Stimulated activated CD4-positive, alpha-beta T cell treated with anti-CD3 and anti-CD28 coated beads, Interleukin-2, amount 100 ng/mL, for 4 hours (primary cell): ENCODE measurements around the gene GPRC5B.

Source experiments
- DNase-seq: peaks from one replicate; pipeline ENCODE4 v3.0.0-alpha.2; 2020; ENCODE audit warnings: low read depth

GPRC5B gene

DNA sequence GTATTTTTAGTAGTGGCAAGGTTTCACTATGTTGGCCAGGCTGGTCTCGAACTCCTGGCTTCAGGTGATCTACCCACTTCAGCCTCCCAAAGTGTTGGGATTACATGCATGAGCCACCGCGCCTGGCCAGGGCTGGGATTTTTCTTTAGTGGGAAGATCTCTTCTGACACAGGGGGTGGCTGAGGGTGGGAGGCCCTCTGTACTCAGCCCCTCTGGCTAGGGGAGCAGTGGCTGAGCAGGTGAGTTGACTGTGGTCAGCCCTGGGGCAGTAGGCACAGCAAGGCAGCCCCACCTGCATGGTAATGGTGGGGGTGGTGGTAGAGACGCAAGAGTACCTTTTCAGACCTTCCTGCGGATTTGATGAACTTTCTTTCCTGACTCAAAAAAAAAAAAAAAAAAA, 12.3 kb upstream of the GPRC5B start:
- no peak for DNase-seq

DNA sequence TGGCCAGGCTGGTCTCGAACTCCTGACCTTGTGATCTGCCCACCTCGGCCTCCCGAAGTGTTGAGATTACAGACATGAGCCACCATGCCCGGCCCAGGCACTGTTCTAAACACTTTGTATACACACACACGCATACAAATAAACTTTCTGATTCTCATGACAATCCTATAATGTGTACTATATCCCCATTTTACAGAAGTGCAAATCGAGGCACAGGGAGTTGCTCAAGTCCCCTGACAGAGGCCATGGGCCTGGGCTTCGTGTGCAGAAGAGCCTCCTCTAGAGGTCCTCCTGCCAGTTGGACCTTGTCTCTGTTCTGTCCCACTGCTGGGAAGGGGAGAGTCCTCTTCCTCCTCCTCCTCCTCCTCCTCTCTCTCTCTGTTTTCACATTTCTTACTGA, 9.9 kb upstream of the GPRC5B start:
- DNase-seq = no peak

DNA sequence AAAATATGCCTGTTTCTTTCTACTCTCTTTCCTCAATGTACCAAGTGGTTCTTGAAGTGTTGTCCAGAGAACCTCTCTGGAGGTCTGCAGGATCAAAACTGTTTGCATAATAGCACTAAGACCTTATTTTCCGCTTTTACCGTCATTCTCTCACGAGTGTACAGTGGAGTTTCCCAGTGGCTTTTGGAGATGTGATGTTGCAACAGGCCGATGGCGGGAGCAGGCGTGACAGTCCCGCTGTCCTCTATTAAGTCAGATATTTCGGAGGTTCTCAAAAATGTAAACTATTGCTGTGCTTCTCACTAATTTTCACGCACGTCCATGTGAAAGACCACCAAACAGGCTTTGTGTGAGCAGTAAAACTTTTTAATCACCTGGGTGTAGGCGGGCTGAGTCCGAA, 8.3 kb upstream of the GPRC5B start:
- DNase-seq = no peak

DNA sequence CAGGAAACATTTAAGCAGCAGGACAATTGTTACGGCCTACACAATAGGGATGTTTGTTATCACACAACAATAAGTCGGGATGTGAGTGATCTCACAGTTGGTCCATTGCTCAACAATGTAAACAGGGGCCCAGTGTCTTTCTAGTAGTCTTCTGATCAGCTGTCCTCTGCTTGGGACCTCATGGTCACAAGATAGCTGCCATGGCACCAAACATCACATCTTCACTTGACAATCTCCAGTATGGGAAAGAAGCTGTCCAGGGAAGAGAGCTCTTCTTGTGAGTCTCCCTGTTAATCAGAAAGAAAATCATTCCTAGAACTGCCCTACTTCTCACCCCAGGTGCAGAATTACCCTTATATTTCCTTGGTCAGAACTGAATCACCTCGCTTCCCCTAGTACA, 6.3 kb upstream of the GPRC5B start:
- no peak for DNase-seq

DNA sequence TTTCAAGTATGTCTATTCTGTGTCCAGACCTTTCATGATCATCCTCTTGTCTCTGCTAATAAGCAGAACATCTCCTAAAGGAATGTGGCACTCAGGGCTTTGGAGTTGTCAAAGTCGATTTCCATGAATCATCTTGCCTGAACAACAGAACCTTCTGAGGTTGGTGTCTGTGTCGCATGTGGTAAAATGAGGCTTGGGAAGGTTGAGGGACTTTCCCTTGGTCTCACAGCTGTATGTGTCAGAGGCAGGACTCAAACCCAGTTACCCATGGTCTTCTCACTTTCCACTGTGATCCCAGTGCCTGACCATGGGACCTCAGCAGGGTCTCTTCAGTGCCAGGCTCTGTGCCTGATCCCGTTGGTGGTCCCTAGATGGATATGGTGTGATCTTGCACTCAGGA, 4.2 kb upstream of the GPRC5B start:
- no peak for DNase-seq

DNA sequence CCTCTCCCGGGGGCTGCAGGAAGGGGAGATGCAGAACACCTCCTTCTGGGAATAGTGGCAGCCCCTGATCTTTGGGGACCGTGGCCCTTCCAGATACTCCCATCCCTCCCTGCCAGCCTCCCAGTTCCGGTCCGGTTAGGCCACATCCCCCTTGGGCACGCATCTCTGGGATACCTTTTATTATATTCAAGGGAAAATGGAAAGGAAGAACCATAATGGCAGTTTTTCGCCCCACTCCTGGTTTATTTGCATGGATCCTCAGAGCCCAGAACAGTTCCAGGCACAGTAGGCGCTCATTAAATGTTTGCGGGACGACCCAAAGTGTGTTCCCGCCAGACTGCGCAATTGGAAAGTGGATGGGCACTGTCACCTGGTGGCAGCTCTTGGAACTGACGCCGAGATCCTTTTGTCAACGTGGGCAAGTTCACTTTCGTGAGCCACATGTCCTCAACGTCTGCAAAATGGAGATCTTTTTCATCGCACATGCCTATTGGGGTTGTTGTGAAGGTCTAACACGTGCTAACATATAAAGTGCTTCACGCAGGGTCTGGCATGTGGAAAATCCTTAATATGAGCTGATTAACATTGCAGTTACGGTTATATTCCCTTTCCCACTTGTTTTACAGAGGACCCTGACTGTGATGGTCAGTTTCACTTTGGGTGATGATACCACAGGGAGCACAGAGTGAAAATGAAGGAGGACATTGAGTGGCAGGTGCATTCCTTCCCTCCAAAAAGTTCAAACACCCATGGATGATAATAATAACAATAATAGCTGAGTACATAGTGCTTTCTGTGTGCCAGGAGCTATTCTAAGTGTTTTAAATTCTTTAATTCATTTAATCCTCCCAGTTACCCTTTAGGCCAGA, 1.7 kb upstream of the GPRC5B start:
- peak; percentile 71 for DNase-seq

DNA sequence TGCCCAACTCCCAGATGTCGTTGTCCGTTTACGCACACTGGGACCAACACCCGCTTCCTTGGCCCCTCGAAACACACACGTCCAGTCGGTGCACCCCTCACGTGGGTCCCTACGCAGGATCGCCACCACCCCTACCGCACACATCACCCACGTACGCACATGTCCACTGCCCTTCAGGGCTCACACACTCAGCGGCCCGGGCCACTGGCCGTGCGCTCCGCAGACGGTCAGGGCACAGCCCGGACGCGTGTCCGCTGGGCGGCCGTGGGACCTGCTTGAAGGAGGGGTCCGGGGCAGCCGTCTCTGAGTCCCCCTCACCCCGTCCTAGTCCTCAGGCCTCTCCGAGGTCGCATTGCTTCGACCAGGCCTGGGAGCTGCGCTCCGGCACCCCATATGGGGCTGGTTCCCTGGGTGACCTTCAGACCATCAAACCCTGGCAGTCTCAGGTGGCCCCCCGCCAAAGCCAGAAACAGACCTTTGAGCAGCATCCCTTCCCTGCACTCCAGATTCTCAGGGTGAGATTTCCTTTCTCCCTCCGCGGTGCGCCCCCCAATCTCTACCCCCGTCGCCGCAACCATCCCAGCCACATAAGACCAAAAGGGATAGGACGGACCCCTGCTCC, 914 bp upstream of the GPRC5B start:
- no peak for DNase-seq

DNA sequence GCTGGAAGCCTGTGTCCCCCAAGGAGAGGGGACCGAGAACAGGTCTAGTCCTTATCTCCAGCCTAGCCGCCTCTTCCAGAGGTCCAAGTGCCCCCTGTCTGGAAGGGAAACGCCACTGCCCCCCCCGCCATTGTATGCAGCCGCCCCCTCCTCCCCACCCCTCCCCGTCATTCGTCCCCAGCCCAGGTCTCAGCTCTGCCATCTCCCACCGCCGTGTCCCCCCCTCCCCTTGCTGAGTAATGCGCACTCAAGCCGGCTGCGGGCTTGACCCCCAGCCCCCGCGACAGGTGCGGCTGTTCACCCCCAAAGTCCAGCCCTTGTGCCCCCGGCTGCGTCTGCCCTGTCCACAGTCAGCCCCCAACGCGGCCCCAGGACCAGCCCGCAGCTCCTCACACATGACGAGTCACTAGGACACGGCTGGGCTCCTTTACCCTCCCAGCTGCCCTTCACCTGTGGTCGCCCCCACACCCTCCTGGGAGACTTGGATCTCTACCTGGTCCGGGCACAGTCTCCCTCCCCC, 622 bp downstream of the GPRC5B start:
- no peak for DNase-seq

DNA sequence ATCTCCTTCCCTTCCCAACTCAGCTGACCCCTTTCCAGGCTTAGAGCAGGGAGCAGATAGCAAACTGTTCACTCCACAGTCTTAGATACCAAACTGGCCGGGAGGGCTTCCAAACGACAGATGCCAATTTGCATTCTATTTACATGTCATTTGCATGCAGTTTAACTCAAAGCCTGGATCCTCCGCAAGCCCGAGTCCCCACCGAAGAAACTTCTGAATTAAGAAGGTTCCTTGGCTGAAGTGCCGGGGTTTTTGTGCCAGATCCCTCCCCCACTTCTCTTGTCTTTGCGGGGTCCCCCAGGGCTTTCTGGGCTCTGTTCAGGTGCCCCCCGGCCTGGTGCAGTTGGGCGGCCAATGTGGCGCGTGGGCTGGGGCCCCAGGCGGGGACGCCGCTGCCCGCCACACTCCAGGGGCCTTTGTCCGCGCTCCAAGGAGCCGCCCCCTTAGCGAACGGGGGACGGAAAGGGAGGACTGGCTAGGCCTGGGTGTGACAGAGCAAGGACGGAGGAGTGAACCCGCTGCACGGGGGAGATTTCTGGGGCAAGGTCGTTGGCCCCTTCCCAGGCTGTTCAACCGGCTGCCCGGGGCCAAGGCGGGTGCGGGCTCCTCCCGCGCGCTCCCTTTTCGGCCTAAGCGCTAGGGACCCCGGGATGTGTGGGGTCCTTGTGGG, 1.2 kb downstream of the GPRC5B start:
- no peak for DNase-seq

DNA sequence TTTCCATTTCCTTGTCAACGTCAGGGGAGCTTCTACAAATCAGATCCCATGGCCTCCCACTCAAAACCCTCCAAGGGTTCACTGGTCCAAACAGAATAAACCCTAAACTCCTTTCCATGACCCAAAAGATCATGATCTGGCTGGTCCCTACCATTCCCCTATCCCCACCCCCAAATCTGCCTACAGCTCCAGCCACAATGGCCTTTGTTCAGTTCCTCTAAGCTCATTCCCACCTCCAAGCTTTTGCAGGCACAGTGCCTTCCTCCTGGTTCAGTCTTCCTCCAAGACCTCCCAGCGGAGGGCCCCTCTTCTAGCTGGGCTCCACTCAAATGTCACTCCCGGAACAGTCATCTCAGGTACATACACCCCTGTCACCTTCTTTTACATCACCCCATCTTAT, 2.0 kb downstream of the GPRC5B start:
- DNase-seq = no peak

DNA sequence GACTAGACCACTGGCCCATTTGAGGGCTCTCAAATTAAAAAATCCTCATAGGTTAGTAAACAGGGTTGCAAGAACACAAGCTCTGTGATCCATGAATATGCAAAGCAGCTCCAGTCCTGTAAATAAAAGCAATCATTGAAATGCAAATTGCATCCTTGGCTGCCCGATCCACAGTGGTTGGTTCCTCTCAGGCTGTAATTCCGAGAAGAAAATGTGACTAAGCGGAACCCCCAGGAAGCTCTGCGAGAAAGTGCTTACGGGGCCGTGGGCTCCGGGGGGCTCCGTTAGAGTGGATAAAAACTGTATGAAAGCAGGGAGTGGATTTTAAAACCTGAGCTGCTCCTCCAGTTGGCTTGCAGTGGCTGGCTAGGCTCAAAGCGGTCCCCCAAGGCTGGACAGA, 2.5 kb downstream of the GPRC5B start:
- no peak for DNase-seq

DNA sequence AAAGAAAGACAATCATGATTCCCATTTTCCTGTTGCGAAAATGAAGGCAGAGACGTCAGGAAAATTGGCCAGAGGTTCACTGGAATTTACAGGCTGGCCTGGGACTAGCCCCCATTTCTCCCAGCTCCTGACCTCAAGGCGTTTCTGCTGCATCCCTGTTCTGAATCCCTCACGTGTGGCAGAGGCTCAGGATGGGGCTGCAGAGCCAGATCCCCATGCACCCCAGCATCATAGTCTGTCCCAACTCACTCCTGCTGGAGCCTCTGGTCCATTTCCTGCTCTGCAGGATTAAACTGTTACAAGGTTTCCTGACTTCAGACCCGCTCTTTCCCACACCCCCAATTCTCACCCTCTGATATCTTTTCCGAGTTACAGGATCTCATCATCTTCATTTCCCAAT, 2.9 kb downstream of the GPRC5B start:
- no peak for DNase-seq

DNA sequence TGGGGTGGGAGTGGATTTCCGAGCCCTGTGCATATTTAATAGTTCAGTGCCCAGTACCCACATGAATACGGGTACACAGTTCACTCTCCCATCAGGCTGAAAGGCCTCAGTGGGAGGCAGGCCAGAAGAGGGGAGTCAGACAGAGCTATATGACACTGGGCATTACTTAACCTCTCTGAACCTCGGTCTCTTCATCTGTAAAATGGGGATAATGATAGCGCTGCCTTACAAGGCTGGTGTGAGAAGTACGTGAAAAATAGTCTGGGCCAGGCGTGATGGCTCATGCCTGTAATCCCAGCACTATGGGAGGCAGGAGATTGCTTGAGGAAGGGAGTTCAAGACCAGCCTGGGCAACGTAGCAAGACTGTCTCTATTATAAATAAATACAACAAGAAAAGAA, 3.6 kb downstream of the GPRC5B start:
- no peak for DNase-seq

DNA sequence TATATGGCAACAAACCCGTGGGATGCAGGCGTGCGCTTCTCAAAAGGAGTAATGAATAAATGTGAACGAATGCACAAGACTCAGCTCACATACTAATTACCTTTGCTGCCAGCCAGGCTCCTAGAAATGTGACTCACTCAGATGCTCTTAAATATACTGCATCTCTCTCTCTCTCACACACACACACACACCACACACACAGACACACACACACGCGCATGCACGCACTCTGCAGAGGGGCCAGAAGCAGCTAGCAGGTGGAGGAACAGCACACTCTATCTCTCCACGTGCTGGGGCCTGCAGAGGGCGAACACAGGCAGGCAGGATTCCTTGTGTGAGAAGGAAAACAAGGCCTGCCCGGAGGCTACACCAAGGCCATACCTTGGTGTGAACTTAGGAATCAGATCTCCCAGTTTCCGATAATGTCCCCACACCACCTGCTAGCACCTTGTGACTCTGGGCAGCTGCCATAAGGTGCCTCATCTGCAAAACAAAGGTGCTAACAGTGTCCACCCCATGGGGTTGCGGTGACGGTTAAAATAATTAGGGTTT, 5.3 kb downstream of the GPRC5B start:
- DNase-seq = no peak

DNA sequence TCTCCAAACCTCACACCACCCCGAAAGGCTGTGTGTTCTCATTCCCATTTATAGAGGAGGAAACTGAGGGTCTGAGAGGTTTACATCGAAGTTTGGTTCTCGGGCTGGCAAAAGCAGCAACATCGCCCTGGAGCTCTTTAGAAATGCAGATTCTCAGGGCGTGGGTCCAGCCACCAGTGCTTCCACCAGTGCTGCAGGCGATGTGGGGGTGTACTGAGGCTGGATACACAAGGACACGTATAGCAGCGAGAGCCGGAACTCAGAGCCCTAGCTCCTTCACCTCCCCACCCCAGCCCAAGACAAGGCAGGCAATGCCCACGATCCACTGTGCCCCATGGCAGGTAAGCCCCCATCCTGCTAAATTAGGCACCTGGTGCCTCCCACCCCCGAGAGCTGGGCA, 5.9 kb downstream of the GPRC5B start:
- DNase-seq = no peak

DNA sequence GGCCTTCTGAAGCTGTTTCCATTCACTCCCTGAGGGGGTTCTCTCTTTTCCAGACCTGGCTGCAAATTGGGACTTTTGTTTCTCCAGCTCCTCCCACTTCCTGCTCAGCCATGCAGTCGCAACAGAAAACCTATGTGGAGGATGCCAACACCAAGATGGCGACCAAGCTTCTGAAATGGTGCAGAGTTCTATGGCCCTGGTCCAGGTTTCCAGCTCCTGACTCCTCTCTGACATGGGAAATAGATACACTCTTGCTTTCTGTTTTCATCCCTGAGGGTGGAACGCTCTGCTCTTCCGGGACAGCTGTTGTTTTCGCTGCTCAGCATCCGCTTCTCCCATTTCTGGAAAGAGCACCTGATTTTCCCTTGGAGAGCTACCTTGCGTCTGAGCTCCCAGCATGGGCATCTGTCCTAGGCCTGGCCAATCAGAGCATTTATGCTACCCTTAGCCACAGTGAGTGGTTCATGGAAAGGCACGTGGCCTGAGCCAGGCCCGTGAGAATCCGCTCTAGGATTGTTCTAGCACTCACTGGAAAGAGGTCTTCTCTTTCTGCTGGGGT, 8.1 kb downstream of the GPRC5B start:
- no peak for DNase-seq

DNA sequence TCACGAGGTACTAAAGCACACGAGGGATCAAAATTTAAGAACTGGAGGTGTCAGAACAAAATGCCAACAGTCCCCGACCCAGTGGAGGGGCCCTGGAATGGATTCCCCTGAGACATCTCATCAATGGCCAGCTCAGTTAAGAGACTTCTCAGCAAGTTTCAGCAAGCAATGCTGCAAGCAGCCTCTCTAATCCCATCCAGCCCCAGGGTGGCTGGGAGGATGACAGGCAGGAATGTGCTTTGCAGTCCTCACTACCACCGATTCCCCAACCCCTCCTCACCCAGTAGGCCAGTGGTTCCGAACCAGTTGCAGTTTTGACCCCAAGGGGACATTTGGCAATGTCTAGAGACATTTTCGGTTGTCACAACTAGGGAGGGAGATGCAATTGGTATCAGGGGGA, 8.7 kb downstream of the GPRC5B start:
- no peak for DNase-seq

DNA sequence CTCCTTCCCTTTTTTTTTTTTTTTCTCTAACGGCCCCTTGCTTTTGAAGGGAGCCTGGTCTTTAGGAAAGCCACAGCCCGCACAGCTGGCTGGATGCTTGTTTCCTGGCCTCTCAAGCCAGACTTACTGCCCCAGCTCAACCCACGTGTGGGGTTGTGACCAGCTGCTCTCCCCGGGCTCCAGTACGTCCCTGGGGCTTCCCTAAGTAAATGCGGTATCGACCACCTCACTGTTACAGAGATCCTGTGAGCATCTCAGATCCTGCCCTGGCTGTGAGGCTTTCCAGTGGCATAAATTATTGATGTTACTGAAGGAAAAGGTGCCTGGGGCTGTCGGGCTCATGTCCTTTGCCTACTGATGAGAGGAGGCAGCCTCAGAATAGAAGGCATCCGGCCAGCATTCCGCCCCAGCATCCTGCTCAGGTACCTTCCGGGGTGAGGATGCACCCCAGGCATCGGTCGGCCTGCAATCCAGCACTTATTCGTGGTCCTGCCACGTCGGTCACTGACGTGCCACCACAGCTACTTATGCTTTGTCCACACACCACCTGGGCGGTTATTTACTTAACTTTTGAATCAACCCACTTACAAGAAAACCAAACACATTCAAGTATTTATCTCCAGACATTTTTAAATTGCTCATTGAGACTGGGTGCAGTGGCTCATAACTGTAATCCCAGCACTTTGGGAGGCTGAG, 9.6 kb downstream of the GPRC5B start:
- no peak for DNase-seq

DNA sequence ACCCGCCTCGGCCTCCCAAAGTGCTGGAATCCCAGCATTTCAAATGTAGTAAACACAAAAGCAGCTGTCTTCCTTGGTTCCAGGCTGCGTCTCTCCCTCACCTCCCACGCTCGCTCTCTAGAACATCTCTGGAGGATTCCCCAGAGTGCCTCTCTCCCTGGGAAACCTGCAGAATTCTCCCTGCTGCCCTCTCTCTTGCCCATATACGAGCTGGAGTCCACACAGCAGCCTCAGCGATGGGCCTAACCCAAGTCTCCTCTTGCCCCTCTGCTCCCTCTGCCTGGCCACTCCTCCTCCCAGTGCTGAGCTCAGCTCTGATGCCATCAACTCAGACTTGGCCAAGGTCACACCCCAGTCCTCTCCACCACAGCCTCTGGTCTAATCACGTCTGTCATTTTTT, 10.6 kb downstream of the GPRC5B start:
- DNase-seq = no peak

DNA sequence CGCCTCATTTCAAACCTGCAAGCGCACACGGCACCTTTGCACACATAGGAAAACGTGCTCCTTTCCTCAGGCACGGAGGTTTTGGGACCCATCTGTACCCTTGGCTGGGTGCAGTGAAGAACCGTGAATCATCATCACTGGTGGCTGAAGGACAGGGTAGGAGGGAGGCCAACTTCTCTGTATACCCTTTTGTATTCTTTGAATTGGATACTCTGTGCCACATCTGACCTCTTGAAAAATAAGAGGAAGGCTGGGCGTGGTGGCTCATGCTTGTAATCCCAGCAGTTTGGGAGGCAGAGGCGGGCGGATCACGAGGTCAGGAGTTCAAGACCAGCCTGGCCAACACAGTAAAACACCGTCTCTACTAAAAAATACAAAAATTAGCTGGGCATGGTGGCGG, 11.7 kb downstream of the GPRC5B start:
- no peak for DNase-seq

DNA sequence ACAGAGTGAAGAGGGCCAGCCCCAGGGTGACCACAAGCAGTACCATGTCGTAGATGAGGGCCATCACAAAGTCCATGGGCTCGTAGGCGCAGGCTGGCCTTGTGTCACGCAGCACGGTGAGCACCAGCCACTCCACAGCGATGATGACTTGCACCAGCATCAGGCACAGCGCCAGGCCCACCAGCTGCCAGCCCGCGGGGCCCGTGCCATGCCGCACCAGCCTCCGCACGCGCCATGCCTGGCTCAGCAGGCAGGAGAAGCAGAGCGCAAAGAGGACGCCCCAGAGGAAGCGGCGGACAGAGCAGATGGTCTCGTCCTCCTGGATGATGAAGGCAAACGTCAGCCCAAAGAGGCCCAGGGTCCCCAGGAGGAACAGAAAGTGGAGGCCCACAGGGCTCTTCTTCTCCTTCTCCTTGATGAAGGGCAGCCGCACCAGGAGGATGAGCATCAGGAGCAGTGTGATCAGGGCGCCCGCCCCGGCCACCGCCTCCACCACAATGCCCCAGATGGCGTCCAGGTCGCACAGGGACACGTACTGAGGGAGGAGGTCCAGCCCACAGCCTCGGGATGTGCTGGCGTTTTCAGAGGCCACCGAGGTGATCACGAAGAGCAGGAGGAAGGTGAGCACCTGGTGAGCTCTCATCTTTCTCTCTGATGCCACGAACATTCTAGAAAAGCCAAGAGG, 12.3 kb downstream of the GPRC5B start:
- no peak for DNase-seq
